ENCODE results near the gene MYL10.

DNA sequence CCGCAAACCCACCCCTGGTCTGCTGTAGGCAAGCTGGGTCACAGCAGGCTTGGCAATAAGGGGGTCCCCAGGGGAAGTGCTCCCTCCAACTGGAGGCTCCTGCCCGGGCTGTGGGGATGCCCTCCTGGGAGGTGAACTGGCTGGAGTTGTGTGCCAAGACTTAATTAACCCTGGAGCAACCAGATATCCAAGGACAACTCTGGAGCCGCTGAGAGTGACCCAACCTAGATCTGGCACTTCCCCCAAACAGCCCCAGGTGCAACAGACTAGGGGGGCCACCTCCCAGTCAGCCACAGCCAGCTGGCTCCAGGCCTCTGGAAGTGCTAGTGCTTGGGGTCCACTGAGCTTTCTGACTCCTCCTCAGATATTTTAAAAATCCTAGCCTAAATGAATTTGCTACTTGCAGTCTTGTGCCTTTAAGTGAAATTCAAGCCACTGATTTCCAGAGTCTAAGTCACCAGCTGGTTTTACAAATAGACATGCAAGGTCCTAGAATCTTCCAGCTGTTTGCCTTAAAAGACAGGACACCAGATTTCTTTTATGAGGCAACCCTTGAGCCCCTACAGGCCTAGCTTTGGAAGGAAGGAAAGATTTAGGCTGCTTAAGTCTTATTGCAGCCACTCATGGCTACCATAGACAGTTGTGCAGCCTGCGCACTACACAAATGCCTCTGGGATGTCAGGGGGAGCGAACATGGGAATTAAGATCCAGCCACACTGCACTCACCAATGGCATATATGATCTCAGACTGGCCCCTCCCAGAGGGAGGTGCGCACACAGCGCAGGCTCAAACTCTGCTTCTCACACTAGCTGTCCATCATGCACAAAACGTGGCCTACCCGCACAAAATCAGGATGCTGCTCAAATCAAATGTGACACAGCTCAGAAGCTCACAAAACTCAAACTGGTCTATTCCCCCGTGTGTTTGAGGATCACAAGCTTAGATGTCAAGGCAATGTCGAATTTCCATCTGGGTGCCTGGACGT lies 42.6 kb upstream of the MYL10 start:
- TF ChIP-seq, protein P1, sequence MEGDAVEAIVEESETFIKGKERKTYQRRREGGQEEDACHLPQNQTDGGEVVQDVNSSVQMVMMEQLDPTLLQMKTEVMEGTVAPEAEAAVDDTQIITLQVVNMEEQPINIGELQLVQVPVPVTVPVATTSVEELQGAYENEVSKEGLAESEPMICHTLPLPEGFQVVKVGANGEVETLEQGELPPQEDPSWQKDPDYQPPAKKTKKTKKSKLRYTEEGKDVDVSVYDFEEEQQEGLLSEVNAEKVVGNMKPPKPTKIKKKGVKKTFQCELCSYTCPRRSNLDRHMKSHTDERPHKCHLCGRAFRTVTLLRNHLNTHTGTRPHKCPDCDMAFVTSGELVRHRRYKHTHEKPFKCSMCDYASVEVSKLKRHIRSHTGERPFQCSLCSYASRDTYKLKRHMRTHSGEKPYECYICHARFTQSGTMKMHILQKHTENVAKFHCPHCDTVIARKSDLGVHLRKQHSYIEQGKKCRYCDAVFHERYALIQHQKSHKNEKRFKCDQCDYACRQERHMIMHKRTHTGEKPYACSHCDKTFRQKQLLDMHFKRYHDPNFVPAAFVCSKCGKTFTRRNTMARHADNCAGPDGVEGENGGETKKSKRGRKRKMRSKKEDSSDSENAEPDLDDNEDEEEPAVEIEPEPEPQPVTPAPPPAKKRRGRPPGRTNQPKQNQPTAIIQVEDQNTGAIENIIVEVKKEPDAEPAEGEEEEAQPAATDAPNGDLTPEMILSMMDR (IDR thresholded peaks at IDR 0.05) = no peak
- no peak for TF ChIP-seq RFX5 (IDR thresholded peaks at IDR 0.05; ENCODE audit: low read length)
- no peak for TF ChIP-seq CHD2 (IDR thresholded peaks at IDR 0.05; ENCODE audit: low read length, partially characterized antibody)
- TF ChIP-seq EZH2phosphoT487 (IDR thresholded peaks at IDR 0.05; ENCODE audit: borderline replicate concordance, low read depth) = no peak
- TF ChIP-seq POLR2AphosphoS5 (IDR thresholded peaks at IDR 0.05; ENCODE audit: low read depth, low read length) = no peak
- no peak for TF ChIP-seq RXRA (IDR thresholded peaks at IDR 0.05; ENCODE audit: borderline replicate concordance, low read depth)
- no peak for TF ChIP-seq SMC3 (IDR thresholded peaks at IDR 0.05; ENCODE audit: low read depth, low read length)
- no peak for TF ChIP-seq MAX (IDR thresholded peaks at IDR 0.05; ENCODE audit: low read depth)
- no peak for TF ChIP-seq MXI1 (IDR thresholded peaks at IDR 0.05; ENCODE audit: low read depth, low read length)
